PC-9 (cell line): ENCODE measurements around the gene SLC25A26.

Source experiments
- CTCF ChIP-seq: fragments of 200-600 bp; sonication (generic); conservative IDR thresholded peaks from 2 replicates; pipeline ENCODE4 v1.6.1; 2017; ENCODE audit warnings: mixed run types, antibody characterized with exemption, mild to moderate bottlenecking, moderate library complexity
- EZH2 ChIP-seq: fragments of 200-600 bp; sonication (generic); IDR thresholded peaks from 2 replicates; pipeline ENCODE4 v1.8.0; 2017; ENCODE audit warnings: antibody characterized with exemption, low read depth

GRCh38 chr3:66361356-66361755 lies 140.6 kb downstream of the SLC25A26 start:
- no peak for TF ChIP-seq CTCF
- TF ChIP-seq EZH2 = no peak
